GM12878 (cell line): Measurements from ENCODE around the gene RAD51B. TPM values are rescaled to one million over a fixed set of nuclear protein-coding genes. Genes with fewer than 3 reads are reported as not detected.

Experiments used
- BACH1 ChIP-seq: fragments of 450-650 bp; IDR thresholded peaks from 2 replicates; pipeline ENCODE4 v1.6.1; 2017; ENCODE audit warnings: mild to moderate bottlenecking, borderline replicate concordance
- BMI1 ChIP-seq: fragments of 450-650 bp; IDR thresholded peaks from 2 replicates; pipeline ENCODE4 v1.6.1; 2016; ENCODE audit warnings: mild to moderate bottlenecking, moderate library complexity, borderline replicate concordance
- CREM ChIP-seq: IDR thresholded peaks from 2 replicates; pipeline ENCODE4 v1.6.1; 2014; ENCODE audit warnings: antibody characterized with exemption, low read depth
- FOXK2 ChIP-seq: fragments of 450-650 bp; IDR thresholded peaks from 2 replicates; pipeline ENCODE4 v1.6.1; 2017; ENCODE audit warnings: mild to moderate bottlenecking, moderate library complexity
- FOXM1 ChIP-seq: IDR thresholded peaks from 2 replicates; pipeline ENCODE4 v1.6.1; 2012; ENCODE audit warnings: low read depth, mild to moderate bottlenecking, inconsistent platforms, low read length, moderate library complexity
- GABPA ChIP-seq: IDR thresholded peaks from 2 replicates; pipeline ENCODE4 v1.6.1; 2014; ENCODE audit warnings: antibody characterized with exemption, low read depth, mild to moderate bottlenecking, inconsistent platforms
- IKZF1 ChIP-seq: fragments of 450-650 bp; conservative IDR thresholded peaks from 2 replicates; pipeline ENCODE4 v1.6.1; 2017; ENCODE audit warnings: antibody characterized with exemption, mild to moderate bottlenecking
- JUND ChIP-seq: IDR thresholded peaks from 2 replicates; pipeline ENCODE4 v1.6.1; 2012; ENCODE audit warnings: low read depth, mild to moderate bottlenecking, low read length, improper control_type of control experiment, moderate library complexity
- MEF2A ChIP-seq: IDR thresholded peaks from 2 replicates; pipeline ENCODE4 v1.6.1; 2011; ENCODE audit warnings: low read depth, mild to moderate bottlenecking, low read length, moderate library complexity; ENCODE audit not compliant: insufficient read depth
- MEF2B ChIP-seq: fragments of 450-650 bp; IDR thresholded peaks from 2 replicates; pipeline ENCODE4 v1.6.1; 2018; ENCODE audit warnings: mild to moderate bottlenecking, moderate library complexity; ENCODE audit not compliant: partially characterized antibody, poor library complexity, severe bottlenecking
- MTA3 ChIP-seq: IDR thresholded peaks from 2 replicates; pipeline ENCODE4 v1.6.1; 2012; ENCODE audit warnings: low read length, inconsistent platforms, borderline replicate concordance
- NR2C2 ChIP-seq: IDR thresholded peaks from 2 replicates; pipeline ENCODE4 v1.6.1; 2011; ENCODE audit warnings: borderline replicate concordance, low read depth; ENCODE audit not compliant: control insufficient read depth, insufficient read length
- PAX8 ChIP-seq: fragments of 450-650 bp; IDR thresholded peaks from 2 replicates; pipeline ENCODE4 v1.6.1; 2017; ENCODE audit warnings: mild to moderate bottlenecking, moderate library complexity
- POLR2AphosphoS5 ChIP-seq: IDR thresholded peaks from 2 replicates; pipeline ENCODE4 v1.6.1; 2011; ENCODE audit warnings: mild to moderate bottlenecking, low read length, inconsistent platforms
- POU2F2 ChIP-seq: IDR thresholded peaks from 3 replicates; pipeline ENCODE4 v1.6.1; 2011; ENCODE audit warnings: low read depth, mild to moderate bottlenecking, low read length, borderline replicate concordance
- RCOR1 ChIP-seq: conservative IDR thresholded peaks from 2 replicates; pipeline ENCODE4 v1.6.1; 2012; ENCODE audit warnings: low read depth, low read length, improper control_type of control experiment
- SP1 ChIP-seq: IDR thresholded peaks from one replicate; pipeline ENCODE4 v1.6.1; 2011; ENCODE audit warnings: low read depth, low read length
- SPI1 ChIP-seq: IDR thresholded peaks from 2 replicates; pipeline ENCODE4 v1.6.1; 2011; ENCODE audit warnings: low read depth, mild to moderate bottlenecking, low read length, moderate library complexity, borderline replicate concordance; ENCODE audit not compliant: insufficient read depth
- SREBF1 ChIP-seq: IDR thresholded peaks from 2 replicates; pipeline ENCODE4 v1.6.1; 2012; ENCODE audit warnings: mild to moderate bottlenecking, low read length
- YBX1 ChIP-seq: fragments of 450-650 bp; IDR thresholded peaks from 2 replicates; pipeline ENCODE4 v1.6.1; 2016; ENCODE audit warnings: antibody characterized with exemption
- ZBED1 ChIP-seq: IDR thresholded peaks from 2 replicates; pipeline ENCODE4 v1.6.1; 2016; ENCODE audit warnings: borderline replicate concordance
- polyA plus RNA-seq, 11 experiments: library from polyadenylated mRNA; depleted of rRNA in 4 of 11; unstranded in 6 of 11; stranded (reverse) in 5 of 11; fragments of >200 nt; fragmentation: Nextera tagmentation in 4 of 11; fragmentation: Illumina TruSeq in 1 of 11; extraction: Ambion mirVana in 4 of 11; extraction: Trizol in 1 of 11; gene quantifications; 1 replicate in 1 of 11; 2 replicates in 10 of 11; pipeline versions ENCODE4 v1.2.1 to v1.2.3, GENCODE V29; 2011 to 2016; ENCODE audit warnings: inconsistent platforms in 2 of 11, missing spikeins in 2 of 11, low read depth in 1 of 11
- total RNA-seq, 4 experiments: library from RNA; depleted of rRNA in 3 of 4; stranded (reverse); fragments of >200 nt in 3 of 4; fragmentation: Illumina TruSeq in 1 of 4; extraction: Trizol in 1 of 4; gene quantifications; 2 replicates each; pipeline versions ENCODE4 v1.2.1 to v1.2.3, GENCODE V29; 2013 to 2021
- TF ChIP-seq, protein P1 (sequence below): fragments of 450-650 bp; IDR thresholded peaks from 2 replicates; pipeline ENCODE4 v1.6.1; 2014; ENCODE audit warnings: mild to moderate bottlenecking
- TF ChIP-seq, protein P2 (sequence below): IDR thresholded peaks from 2 replicates; pipeline ENCODE4 v1.6.1; 2012; ENCODE audit warnings: low read length, inconsistent platforms
- TF ChIP-seq, protein P3 (sequence below): IDR thresholded peaks from 2 replicates; pipeline ENCODE4 v1.6.1; 2012; ENCODE audit warnings: low read depth, low read length, improper control_type of control experiment
- TF ChIP-seq, protein P4 (sequence below): IDR thresholded peaks from 2 replicates; pipeline ENCODE4 v1.6.1; 2011; ENCODE audit warnings: borderline replicate concordance, low read depth, mild to moderate bottlenecking, moderate library complexity, low read length; ENCODE audit not compliant: insufficient read depth, poor library complexity, severe bottlenecking

RAD51B gene
- total and polyA plus RNA-seq, 10 of the 15 experiments (the other 5 are each of a cell fraction or from before 2014, with no cell fraction given) = 9.8 to 26.8 (median 21.3) TPM

DNA sequence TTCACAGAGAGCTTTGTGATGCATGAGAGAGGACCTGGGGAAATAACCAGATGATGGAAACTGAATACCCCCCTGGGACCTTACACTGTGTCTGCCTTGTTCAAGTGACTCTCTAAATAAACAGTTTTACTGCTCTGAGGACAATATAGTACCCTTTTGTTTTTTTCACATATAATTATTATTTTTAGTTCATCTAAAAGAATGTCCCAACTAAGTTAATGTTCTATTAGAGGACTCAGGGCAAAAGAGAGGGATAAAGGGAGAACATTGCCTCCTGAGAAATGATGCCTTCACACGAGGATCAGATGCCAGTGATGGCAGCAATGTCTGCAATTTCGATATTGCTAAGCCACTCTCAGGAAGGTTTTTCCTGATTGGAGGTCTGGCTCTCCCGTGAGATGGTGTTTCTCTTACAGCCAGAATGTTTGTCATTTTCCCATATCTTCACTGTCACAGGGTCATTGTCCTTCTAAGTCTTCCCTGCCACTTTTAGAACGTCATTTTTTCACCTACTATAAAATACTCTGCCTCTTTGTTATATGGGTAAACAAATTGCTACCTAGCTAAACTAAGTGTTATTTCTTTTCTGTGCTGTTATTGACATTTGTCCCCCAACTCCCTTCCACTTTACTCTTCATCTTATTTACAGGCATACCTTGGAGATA lies 201.6 kb downstream of the RAD51B start (continued):
- TF ChIP-seq POLR2AphosphoS5 (no peak), MEF2A (no peak), YBX1 (no peak), POU2F2 (no peak), JUND (no peak), CREM (no peak), MTA3 (no peak), BMI1 (no peak), FOXK2 (no peak), BACH1 (no peak), IKZF1 (peak; percentile 61; the same call in 1 of the 2 replicates), FOXM1 (no peak), ZBED1 (no peak), SPI1 (no peak), SP1 (no peak), MEF2B (peak; percentile 99), SREBF1 (no peak), PAX8 (no peak), GABPA (no peak), NR2C2 (no peak), RCOR1 (no peak)
- TF ChIP-seq, protein P1, sequence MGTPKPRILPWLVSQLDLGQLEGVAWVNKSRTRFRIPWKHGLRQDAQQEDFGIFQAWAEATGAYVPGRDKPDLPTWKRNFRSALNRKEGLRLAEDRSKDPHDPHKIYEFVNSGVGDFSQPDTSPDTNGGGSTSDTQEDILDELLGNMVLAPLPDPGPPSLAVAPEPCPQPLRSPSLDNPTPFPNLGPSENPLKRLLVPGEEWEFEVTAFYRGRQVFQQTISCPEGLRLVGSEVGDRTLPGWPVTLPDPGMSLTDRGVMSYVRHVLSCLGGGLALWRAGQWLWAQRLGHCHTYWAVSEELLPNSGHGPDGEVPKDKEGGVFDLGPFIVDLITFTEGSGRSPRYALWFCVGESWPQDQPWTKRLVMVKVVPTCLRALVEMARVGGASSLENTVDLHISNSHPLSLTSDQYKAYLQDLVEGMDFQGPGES = no peak
- TF ChIP-seq, protein P2, sequence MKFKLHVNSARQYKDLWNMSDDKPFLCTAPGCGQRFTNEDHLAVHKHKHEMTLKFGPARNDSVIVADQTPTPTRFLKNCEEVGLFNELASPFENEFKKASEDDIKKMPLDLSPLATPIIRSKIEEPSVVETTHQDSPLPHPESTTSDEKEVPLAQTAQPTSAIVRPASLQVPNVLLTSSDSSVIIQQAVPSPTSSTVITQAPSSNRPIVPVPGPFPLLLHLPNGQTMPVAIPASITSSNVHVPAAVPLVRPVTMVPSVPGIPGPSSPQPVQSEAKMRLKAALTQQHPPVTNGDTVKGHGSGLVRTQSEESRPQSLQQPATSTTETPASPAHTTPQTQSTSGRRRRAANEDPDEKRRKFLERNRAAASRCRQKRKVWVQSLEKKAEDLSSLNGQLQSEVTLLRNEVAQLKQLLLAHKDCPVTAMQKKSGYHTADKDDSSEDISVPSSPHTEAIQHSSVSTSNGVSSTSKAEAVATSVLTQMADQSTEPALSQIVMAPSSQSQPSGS = 0 out of 2 replicates have a peak, but pooled peaks have one; percentile 42
- TF ChIP-seq, protein P3, sequence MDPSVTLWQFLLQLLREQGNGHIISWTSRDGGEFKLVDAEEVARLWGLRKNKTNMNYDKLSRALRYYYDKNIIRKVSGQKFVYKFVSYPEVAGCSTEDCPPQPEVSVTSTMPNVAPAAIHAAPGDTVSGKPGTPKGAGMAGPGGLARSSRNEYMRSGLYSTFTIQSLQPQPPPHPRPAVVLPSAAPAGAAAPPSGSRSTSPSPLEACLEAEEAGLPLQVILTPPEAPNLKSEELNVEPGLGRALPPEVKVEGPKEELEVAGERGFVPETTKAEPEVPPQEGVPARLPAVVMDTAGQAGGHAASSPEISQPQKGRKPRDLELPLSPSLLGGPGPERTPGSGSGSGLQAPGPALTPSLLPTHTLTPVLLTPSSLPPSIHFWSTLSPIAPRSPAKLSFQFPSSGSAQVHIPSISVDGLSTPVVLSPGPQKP = no peak
- TF ChIP-seq, protein P4, sequence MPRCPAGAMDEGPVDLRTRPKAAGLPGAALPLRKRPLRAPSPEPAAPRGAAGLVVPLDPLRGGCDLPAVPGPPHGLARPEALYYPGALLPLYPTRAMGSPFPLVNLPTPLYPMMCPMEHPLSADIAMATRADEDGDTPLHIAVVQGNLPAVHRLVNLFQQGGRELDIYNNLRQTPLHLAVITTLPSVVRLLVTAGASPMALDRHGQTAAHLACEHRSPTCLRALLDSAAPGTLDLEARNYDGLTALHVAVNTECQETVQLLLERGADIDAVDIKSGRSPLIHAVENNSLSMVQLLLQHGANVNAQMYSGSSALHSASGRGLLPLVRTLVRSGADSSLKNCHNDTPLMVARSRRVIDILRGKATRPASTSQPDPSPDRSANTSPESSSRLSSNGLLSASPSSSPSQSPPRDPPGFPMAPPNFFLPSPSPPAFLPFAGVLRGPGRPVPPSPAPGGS = peak; percentile 22
